ENCODE results near the gene CEPT1. TPM values are rescaled to one million over a fixed set of nuclear protein-coding genes. Genes with fewer than 3 reads are reported as not detected.

Gene CEPT1
- total RNA-seq, 1 experiment from 2014 or later = 29.3 TPM

GRCh38 chr1:111110197-111110899 is 29.7 kb upstream of the CEPT1 start (continued):
- no peak for TF ChIP-seq CTCF (IDR thresholded peaks at IDR 0.05)
- no peak for TF ChIP-seq PRRX2 (CRISPR knock-in tag; IDR thresholded peaks at IDR 0.05)
- TF ChIP-seq ZNF416 (CRISPR knock-in tag; IDR thresholded peaks at IDR 0.05) = no peak
- no peak for TF ChIP-seq USF1 (CRISPR knock-in tag; IDR thresholded peaks at IDR 0.05)
- no peak for TF ChIP-seq JAZF1 (CRISPR knock-in tag; IDR thresholded peaks at IDR 0.05)

GRCh38 chr1:111116496-111116895 is 23.5 kb upstream of the CEPT1 start:
- POLR2A ChIA-PET = no interaction called here
- Mint-ChIP-seq H3K4me1 (no peaks in the 10 kb centered on the region), H3K36me3 (peaks cover 31% of the 10 kb centered on the region), H3K27ac (no peak overlapping the region), H3K4me3 (no peak overlapping the region), H3K9me3 (no peaks in the 10 kb centered on the region), H3K27me3 (ENCODE audit: low read depth) (no peaks in the 10 kb centered on the region)
- DNase-seq (ENCODE audit: low spot score) = no peak
- no peak for ATAC-seq
- CTCF ChIA-PET = no interaction called here
- TF ChIP-seq ATF1 (CRISPR knock-in tag; IDR thresholded peaks at IDR 0.05) = no peak
- no peak for TF ChIP-seq ZNF423 (CRISPR knock-in tag; IDR thresholded peaks at IDR 0.05)
- TF ChIP-seq ZMAT4 (CRISPR knock-in tag; IDR thresholded peaks at IDR 0.05) = no peak
- TF ChIP-seq MLX (CRISPR knock-in tag; IDR thresholded peaks at IDR 0.05) = no peak
- no peak for TF ChIP-seq ZNF232 (CRISPR knock-in tag; IDR thresholded peaks at IDR 0.05)
- TF ChIP-seq TEAD1 (CRISPR knock-in tag; IDR thresholded peaks at IDR 0.05) = no peak
- no peak for TF ChIP-seq PREB (CRISPR knock-in tag; IDR thresholded peaks at IDR 0.05; ENCODE audit: borderline replicate concordance)
- TF ChIP-seq JUN (CRISPR knock-in tag; IDR thresholded peaks at IDR 0.05) = no peak
- TF ChIP-seq CREM (CRISPR knock-in tag; IDR thresholded peaks at IDR 0.05) = no peak
- TF ChIP-seq PRDM15 (CRISPR knock-in tag; IDR thresholded peaks at IDR 0.05) = no peak
- no peak for TF ChIP-seq KAT7 (CRISPR knock-in tag; IDR thresholded peaks at IDR 0.05; ENCODE audit: borderline replicate concordance)
- TF ChIP-seq ZNF396 (CRISPR knock-in tag; IDR thresholded peaks at IDR 0.05; ENCODE audit: borderline replicate concordance) = no peak
- no peak for TF ChIP-seq ARID4B (CRISPR knock-in tag; IDR thresholded peaks at IDR 0.05; ENCODE audit: borderline replicate concordance)
- no peak for TF ChIP-seq E2F5 (CRISPR knock-in tag; IDR thresholded peaks at IDR 0.05)
- no peak for TF ChIP-seq ESRRA (CRISPR knock-in tag; IDR thresholded peaks at IDR 0.05; ENCODE audit: borderline replicate concordance)
